GM19240 (cell line): ENCODE measurements around the gene CDKL2.
"Not testable (repeated sequence)": the region's sequence is repeated elsewhere in the genome, so short reads cannot be mapped to it uniquely, and the experiment has no call there.

Experiments used
- DNase-seq: peaks from one replicate; pipeline ENCODE4 v3.0.0; 2011; ENCODE audit warnings: low spot score; ENCODE audit not compliant: insufficient read length

Gene CDKL2

DNA sequence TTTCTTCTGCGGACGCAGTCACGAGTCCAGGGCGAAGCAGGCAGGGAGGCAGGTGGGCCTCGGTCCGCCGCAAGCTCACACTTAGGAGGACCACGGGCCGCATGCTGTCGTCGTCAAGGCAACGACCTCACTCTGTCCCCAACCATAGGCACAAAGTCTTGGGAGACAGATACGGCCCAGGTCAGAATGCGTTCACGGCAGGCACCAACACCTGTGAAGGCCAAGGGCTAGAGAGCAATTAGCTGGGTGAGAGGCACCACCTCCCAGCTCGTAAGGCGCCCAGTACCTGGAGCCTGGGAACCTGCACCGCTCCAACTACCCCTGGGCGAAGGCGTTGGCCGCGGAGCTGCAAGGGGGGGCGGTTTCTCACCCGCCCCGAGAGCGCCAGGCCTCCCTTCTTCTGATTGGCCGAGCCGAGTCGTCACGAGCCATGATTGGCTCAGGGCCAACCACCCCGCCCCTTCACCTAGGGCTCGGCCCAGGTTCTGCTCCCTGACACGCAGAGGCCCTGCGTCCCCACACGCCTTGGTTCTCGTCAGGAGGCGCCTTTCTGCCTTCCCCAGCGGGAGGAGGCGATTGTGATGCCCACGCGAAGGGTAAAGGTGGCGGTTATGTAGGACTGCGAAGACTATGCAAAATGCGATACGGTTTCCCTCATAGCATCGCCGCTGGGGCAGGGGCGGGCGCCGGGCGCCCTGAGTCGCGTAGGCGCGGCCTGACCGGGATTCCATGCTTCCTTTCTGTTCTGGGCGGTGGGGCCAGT, at the start of gene CDKL2:
Gene CDKL2, minus strand, starts transcription at position 355 of the 763 bp plus-strand sequence. CDS start 4,540 bp downstream, outside the sequence.
- peak; percentile 69 for DNase-seq

- DNase-seq, result no peak
Observed at GRCh38 chr4:75678965-75679364, 48.6 kb upstream of the CDKL2 start.

DNA sequence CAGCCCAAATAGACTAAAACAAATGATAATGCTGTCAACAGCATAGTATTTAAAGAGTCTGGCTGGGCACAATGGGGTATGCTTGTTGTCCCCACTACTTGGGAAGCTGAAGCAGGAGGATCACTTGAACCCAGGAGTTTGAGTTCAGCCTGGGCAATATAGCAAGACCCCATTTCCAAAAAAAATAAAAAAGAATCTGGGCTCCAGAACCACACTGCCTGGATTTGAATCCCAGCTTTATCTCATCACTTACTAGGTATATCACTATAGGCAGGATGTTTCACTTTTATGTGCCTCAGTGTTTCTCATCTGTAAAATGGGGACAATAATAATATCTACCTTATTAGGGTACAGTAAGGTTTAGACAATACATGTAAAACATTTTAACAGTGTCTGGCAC, 48.1 kb upstream of the CDKL2 start:
- no peak for DNase-seq

DNA sequence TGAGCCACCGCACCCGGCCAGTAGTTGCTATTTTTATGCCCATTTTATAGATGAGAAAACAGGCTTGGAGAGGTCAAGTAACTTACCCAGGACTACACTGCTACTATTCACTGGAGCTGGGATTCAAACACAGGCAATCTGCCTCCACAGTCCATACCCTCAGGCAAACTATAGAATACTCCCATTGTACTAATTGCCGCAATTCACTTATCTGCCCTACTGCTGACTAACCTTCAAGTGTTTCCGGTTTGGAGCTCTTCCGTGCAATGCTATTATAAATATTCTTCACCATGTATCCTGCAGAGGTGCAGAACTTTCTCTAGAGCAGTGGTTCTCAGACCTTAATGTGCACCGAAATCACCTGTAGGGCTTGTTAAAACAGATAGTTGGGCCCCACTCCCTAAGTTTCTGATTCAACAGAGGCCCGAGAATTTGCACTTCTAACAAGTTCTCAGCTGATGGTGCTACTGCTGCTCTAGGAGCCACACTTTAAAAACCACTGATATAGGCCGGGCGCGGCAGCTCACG, 44.7 kb upstream of the CDKL2 start:
- no peak for DNase-seq

- DNase-seq, result no peak
Observed at GRCh38 chr4:75673959-75674328, 43.6 kb upstream of the CDKL2 start.

DNA sequence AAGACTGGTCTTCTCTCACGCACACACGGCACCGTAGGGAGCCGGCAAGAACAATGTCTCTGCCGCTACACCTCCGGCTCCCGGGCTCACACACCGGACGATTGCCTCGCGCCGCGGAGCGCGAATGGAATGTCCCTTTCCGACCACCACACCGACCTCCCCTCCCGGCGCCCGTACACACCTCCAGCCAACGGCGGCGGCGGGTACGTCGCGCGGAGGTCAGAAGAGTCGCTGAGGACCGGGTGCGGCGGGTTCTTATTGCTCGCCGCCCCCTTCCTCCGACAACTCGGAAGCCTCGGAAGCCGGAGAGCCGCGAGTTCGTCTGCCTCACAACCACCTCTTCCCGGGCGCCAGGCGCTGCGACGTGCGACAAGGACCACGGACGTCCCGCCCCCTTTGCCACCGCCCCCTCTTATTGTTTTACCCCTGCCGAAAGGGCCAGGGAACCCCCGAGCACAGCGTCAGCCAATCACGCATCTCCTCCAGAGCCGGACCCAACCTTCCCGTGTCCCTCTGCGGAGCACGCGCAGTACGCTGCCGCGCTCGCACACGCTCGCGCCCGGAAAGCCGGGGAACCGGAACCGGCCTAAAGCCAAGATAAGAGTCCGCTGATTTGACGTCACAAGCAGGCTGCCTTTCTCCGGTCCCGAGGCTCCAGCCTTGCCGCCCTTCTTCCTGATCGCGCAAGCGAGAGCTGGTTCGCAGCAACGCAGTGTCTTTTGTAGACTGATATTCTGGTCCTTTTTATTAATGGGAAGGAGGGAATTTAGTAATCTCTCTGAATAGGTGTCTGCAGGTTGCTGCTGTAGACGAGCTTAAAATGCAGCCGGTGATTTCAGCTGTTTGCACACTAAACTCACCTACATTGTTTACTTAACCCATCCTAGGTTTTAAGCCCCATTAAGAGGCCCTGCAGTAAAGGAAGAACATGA, 43.0 kb upstream of the CDKL2 start, which contains the start of gene G3BP2:
Gene G3BP2, minus strand, starts transcription at position 385 of the 932 bp plus-strand sequence. CDS start 11,386 bp downstream, outside the sequence.
- DNase-seq, result peak; percentile 71

DNA sequence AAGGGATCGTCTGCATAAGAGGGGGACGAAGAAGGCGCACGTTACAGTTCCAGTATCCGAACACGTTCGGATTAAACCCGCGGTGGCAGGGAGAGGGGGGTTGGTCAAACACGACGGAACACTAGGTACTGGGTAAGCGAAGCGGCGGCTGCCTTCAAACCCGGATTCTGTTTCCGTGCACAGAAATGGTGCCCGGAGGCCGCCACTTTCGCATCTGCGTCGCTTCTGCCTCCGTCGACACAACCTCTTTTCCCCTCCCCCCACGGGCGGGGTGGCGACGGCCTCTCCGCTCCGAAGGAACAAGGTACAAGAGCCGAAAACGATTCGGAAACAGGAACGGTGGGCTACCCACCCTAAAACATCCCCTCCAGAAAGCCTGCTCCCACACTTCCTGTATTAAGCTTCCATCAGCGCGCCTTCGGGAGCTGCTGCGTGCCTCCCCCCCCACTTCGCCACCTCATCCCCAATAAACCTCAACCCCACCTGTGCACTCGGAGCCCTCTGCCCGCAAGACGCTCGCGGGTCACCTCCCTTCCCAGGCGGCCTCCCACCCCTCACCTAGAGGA, 42.2 kb upstream of the CDKL2 start:
- peak; percentile 17 for DNase-seq

DNA sequence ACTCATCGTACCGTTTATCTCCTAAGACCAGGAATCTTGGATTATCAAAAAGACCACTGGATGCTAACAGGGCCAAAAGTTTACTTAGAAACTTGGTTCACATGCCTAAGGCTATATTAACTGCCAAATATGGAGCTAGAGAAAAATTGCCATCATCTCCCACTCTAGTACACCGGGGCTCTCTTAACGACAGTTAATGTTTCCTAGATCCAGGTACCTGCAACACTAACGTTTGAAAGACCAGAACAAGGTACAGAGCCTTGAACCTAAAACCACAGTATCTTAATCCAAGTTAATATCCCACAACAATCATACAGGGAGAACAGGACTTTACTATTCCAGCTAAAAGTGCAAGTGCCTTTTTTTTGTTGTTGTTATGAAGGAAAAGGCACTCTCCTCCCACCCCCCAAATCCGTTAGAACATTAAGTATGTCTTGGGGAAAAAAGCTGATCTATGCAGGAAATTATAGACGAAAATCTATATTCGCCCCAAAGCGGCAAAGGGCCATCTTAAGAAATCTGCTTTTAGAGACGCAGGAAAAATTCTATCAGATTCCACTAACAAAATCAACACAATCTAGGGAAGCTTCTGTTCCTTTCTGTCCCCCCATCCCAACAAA, 41.6 kb upstream of the CDKL2 start:
- DNase-seq, result no peak

DNA sequence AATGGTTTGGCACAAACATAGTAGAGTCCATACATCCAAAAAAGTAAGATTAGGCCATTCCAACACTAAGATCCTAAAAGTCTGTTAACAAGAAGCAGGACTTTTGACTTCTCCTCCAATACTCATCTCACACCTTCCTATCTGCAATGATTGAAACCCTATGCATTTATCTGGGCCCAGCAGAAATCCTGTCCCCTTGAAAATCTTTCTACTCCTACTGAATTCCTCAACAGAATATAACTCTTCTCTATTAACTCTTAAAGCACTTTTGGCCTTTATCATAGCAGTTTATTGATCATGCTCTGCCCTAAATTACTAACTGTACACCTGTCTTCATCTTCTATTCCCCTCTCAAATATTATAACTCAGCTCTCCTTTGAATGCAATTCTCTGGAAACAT, 38.3 kb upstream of the CDKL2 start:
- no peak for DNase-seq

DNA sequence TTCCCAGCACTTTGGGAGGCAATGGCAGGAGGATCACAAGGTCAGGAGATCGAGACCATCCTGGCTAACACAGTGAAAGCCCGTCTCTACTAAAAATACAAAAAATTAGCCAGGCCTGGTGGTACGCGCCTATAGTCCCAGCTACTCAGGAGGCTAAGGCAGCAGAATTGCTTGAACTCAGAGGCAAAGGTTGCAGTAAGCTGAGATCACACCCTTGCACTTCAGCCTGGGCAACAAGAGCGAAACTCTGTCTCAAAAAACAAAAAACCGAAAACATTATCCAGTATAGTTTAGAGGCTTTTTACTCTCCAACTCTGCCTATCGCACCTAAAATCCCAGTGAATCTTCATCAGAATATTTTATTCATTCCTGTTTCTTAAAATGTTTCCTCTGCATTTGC, 37.3 kb upstream of the CDKL2 start:
- not testable (repeated sequence) for DNase-seq

GRCh38 chr4:75666299-75666698, 36.0 kb upstream of the CDKL2 start:
- DNase-seq, result no peak

- DNase-seq, result not testable (repeated sequence)
Observed at GRCh38 chr4:75664604-75665003, 34.3 kb upstream of the CDKL2 start.

DNA sequence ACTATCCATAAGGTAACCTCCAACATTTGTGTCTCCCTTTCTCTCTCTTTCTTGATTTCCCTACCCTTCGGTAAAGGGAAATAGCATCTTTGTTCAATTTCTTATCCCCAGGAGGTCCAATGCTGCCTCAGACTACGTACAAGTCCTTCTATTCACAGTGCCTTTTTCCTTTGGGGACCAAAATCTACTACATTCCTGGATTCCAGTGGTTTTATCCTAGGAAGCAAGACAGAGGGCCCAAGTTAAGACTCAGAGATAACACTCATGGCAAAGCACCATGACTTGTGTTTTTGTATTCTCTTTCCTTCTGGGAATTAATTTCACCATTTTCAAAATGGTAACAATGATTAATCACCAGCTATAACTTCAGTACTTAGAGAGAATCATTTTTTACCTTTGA, 32.3 kb upstream of the CDKL2 start:
- no peak for DNase-seq

- DNase-seq, result no peak
Observed at GRCh38 chr4:75660491-75660890, 30.2 kb upstream of the CDKL2 start.

DNA sequence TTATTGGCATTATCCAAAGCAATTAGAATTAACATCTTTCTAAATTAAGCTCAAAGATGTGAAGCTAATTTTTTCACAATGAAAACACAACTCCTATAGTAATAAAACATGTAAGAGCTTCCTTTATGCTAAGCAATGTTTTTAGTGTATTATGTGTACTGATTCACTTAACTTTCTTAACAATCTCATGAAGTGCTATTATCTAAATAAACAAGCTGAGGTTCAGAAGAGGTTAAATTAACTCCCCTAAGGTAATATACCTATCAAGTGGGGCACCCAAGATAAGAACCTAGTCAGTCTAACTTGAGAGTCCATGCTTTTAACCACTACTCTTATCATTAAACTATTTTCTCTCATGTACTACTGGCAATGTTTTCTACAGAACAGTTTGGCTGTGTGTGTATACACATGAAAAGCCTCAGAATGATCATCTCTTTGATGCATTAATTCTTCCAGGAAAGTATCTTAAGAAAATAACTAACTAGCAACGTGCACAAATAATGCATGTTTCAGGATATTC, 29.2 kb upstream of the CDKL2 start:
- no peak for DNase-seq

DNA sequence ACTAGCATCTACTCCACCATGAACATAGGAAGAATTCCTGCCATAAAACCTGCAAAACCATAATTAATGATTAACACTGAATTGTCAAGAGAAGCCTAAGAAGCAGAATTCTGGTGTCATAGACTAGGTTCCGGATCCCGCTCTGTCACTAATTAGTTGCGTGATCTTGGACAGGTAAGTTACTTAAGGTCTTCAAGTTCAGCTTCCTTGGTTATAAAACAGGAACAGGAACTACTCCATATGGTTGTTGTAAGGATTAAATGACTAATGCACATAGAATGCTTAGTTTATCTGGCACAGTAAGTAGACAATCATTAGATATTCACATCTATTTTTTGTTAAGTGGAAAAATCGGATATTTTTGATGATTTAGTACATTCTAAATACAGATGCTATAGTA, 28.5 kb upstream of the CDKL2 start:
- DNase-seq, result no peak

DNA sequence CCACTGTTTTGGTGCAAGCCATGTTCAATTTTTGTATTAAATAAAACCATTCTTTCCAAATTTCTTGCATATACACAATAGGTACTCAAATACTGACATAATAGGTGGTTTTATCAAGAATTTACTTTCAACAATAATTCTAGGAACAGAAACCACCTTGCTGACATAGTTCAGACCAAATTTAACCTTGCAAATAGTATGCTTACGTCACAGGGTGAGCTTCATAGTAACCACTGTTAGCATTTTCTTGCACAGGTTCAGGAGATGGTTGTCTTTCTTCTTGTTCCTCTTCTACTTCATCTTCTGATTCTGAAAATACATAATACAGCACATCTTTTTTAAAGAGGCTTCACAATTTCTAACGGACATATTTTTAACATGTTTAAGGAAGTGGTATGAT, 25.2 kb upstream of the CDKL2 start:
- DNase-seq, result no peak

GRCh38 chr4:75654905-75655304, 24.6 kb upstream of the CDKL2 start:
- no peak for DNase-seq

DNA sequence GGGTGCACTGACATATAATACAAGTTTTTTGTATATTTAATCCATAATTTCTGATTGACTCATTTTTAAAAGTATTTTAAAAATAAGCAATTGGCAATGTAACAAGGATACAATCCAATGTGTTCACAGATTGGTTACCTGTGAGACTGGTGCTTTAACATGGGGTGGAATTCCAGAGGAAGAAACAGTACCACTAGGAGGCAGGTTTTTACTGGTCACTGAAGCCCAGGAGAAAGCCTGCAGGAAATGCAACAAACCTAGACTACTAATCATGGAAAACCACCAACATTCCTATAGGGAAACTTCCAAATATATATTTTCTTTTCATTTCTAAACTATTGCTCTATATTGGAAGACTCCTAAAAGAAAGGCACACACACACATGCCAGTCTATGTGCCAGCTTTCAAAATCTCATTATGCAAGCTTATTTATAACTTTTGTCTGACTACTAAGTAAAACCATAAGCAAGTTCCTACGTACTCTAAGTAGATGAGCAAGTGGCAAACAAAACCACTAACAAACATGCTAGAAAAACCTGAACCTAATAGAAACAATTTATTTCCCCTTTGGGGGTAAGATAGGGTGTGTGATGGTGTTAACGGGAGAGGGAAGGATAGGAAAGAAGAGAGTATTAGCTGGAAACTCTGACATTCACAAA, 23.6 kb upstream of the CDKL2 start:
- no peak for DNase-seq

DNA sequence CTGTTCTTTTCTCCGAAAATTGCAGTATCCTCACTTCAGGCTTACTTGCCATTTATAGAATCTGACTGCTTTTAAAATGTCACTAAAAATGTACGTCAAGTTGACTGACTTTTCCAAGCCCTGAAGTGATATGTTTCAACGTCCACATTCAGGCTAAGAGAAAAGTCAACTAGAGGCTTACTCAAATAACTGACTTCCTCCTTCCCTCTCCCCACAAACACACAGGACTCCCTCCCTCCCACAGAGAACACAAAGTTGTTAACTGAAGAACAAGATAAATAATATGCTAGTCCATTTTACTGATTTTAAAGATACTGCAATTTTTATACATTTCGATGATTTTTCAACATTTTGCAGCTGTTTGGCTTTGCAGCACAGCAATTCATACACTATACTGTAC, 13.8 kb upstream of the CDKL2 start:
- no peak for DNase-seq

DNA sequence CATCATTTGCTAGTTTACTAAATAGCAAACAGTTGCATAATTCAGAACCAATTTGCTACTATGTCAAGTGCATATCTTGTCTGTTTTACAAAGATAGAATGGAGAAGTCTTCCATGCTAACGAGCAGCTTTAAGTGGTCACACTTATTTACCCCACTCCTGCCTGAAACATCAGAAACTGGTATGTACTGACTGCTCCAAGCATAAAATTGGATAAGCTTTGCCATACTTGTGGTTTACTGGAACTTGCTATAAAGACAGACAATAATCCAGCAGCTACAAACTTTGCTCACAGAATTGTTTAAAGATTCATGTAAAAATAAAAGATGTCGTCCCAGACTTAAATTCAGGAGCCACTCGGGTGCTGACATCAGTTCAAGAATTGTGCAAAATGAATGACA, 13.3 kb upstream of the CDKL2 start:
- no peak for DNase-seq
